ENCODE measurements around the gene UGT2A1. TPM values are rescaled to one million over a fixed set of nuclear protein-coding genes. Genes with fewer than 3 reads are reported as not detected.

UGT2A1 gene
- polyA plus RNA-seq, 1 donor from 2014 or later = not detected

DNA sequence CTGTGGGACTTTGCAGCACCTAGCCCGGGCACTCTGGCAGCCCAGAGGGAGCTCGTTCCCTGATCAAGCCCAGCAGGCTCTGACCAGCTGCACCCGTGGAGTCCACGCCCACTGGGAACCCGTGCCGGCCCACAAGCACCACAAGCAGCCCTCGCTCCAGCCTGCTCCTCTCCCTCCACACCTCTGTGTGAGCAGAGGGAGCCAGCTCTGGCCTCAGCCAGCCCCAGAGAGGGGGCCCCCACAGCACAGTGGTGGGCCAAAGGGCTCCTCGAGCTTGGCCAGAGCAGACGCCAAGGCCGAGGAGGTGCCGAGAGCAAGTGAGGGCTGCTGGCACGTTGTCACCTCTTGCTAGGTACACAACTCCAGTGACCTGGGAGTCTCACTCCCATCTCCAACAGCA, 5.1 kb upstream of the UGT2A1 start:
- H2AFZ ChIP-seq (ENCODE audit: low read depth, low read length) = no peak overlapping the region
- H3K27me3 ChIP-seq (ENCODE audit: insufficient read depth, low read depth, low read length) = no peaks in the 10 kb centered on the region
- H3K27ac ChIP-seq (ENCODE audit: low read length) = no peak overlapping the region
- H3K4me2 ChIP-seq (ENCODE audit: low read length) = no peak overlapping the region
- no peaks in the 10 kb centered on the region for H3K36me3 ChIP-seq (ENCODE audit: insufficient read depth, low read length)
- no peak for TF ChIP-seq EP300 (conservative IDR thresholded peaks at IDR 0.05; ENCODE audit: poor library complexity, severe bottlenecking)
- TF ChIP-seq RAD21 (conservative IDR thresholded peaks at IDR 0.05) = no peak
- no peak for TF ChIP-seq EZH2 (IDR thresholded peaks at IDR 0.05; ENCODE audit: borderline replicate concordance, insufficient read depth, low read length, poor library complexity, severe bottlenecking)
- no peak for TF ChIP-seq SMC3 (conservative IDR thresholded peaks at IDR 0.05; ENCODE audit: poor library complexity)
- no peak for TF ChIP-seq MXI1 (conservative IDR thresholded peaks at IDR 0.05; ENCODE audit: poor library complexity, severe bottlenecking)
- no peak for TF ChIP-seq TAF1 (IDR thresholded peaks at IDR 0.05; ENCODE audit: low read depth)
- TF ChIP-seq, protein P1, sequence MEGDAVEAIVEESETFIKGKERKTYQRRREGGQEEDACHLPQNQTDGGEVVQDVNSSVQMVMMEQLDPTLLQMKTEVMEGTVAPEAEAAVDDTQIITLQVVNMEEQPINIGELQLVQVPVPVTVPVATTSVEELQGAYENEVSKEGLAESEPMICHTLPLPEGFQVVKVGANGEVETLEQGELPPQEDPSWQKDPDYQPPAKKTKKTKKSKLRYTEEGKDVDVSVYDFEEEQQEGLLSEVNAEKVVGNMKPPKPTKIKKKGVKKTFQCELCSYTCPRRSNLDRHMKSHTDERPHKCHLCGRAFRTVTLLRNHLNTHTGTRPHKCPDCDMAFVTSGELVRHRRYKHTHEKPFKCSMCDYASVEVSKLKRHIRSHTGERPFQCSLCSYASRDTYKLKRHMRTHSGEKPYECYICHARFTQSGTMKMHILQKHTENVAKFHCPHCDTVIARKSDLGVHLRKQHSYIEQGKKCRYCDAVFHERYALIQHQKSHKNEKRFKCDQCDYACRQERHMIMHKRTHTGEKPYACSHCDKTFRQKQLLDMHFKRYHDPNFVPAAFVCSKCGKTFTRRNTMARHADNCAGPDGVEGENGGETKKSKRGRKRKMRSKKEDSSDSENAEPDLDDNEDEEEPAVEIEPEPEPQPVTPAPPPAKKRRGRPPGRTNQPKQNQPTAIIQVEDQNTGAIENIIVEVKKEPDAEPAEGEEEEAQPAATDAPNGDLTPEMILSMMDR (IDR thresholded peaks at IDR 0.05; ENCODE audit: poor library complexity, severe bottlenecking) = no peak
- no peak for TF ChIP-seq POLR2AphosphoS5 (IDR thresholded peaks at IDR 0.05)
- TF ChIP-seq, protein P2, sequence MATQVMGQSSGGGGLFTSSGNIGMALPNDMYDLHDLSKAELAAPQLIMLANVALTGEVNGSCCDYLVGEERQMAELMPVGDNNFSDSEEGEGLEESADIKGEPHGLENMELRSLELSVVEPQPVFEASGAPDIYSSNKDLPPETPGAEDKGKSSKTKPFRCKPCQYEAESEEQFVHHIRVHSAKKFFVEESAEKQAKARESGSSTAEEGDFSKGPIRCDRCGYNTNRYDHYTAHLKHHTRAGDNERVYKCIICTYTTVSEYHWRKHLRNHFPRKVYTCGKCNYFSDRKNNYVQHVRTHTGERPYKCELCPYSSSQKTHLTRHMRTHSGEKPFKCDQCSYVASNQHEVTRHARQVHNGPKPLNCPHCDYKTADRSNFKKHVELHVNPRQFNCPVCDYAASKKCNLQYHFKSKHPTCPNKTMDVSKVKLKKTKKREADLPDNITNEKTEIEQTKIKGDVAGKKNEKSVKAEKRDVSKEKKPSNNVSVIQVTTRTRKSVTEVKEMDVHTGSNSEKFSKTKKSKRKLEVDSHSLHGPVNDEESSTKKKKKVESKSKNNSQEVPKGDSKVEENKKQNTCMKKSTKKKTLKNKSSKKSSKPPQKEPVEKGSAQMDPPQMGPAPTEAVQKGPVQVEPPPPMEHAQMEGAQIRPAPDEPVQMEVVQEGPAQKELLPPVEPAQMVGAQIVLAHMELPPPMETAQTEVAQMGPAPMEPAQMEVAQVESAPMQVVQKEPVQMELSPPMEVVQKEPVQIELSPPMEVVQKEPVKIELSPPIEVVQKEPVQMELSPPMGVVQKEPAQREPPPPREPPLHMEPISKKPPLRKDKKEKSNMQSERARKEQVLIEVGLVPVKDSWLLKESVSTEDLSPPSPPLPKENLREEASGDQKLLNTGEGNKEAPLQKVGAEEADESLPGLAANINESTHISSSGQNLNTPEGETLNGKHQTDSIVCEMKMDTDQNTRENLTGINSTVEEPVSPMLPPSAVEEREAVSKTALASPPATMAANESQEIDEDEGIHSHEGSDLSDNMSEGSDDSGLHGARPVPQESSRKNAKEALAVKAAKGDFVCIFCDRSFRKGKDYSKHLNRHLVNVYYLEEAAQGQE (IDR thresholded peaks at IDR 0.05; ENCODE audit: borderline replicate concordance) = no peak
- no peaks in the 10 kb centered on the region for H3K9me3 ChIP-seq (ENCODE audit: low read length)
- H3K79me2 ChIP-seq (replicated peaks; ENCODE audit: insufficient read depth, low read length) = no peaks in the 10 kb centered on the region
- no peak overlapping the region for H3K9ac ChIP-seq (ENCODE audit: low read length)
- H4K20me1 ChIP-seq (ENCODE audit: insufficient read depth) = no peaks in the 10 kb centered on the region
- no peak overlapping the region for H3K4me3 ChIP-seq (ENCODE audit: low read length)
- no peaks in the 10 kb centered on the region for H3K9me2 ChIP-seq (ENCODE audit: insufficient read depth, low read length)
- H3F3A ChIP-seq (ENCODE audit: insufficient read depth, low read length, poor library complexity, severe bottlenecking) = no peaks in the 10 kb centered on the region

DNA sequence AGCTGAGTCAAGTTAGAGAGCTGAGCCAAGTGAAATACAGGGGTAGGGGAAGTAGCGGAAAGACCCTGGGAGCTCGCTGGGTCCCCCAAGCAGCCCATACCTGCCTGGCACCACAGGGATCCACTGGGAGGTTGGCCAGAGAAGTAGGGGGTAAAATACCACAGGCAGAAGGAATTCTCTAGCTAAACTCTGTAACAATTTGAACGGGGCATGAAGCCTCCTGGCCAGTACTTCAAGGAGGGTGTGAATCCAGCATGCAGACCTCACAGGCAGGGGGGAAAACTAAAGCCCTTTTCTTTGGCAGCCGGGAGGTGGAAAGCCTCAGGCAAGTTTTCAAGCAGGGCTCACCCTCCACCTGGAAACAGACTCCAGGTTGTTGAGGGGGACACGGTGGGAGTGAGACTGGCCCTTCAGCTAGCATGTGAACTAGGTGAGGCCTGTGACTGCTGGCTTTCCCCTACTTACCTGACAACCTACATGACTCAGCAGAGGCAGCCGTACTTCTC, 3.7 kb upstream of the UGT2A1 start:
- no peak overlapping the region for H2AFZ ChIP-seq (ENCODE audit: low read depth, low read length)
- H3K4me3 ChIP-seq (ENCODE audit: low read length) = no peak overlapping the region
- no peaks in the 10 kb centered on the region for H3K9me2 ChIP-seq (ENCODE audit: insufficient read depth, low read length)
- H3K27ac ChIP-seq (ENCODE audit: low read length) = no peak overlapping the region
- H3F3A ChIP-seq (ENCODE audit: insufficient read depth, low read length, poor library complexity, severe bottlenecking) = no peaks in the 10 kb centered on the region
- H3K4me2 ChIP-seq (ENCODE audit: low read length) = no peak overlapping the region
- H3K27me3 ChIP-seq (ENCODE audit: insufficient read depth, low read depth, low read length) = no peaks in the 10 kb centered on the region
- H3K9ac ChIP-seq (ENCODE audit: low read length) = no peak overlapping the region
- H3K79me2 ChIP-seq (replicated peaks; ENCODE audit: insufficient read depth, low read length) = no peaks in the 10 kb centered on the region
- no peaks in the 10 kb centered on the region for H3K9me3 ChIP-seq (ENCODE audit: low read length)
- H3K36me3 ChIP-seq (ENCODE audit: insufficient read depth, low read length) = no peaks in the 10 kb centered on the region
- H4K20me1 ChIP-seq (ENCODE audit: insufficient read depth) = no peaks in the 10 kb centered on the region
- TF ChIP-seq TAF1 (IDR thresholded peaks at IDR 0.05; ENCODE audit: low read depth) = no peak
- TF ChIP-seq, protein P1 (IDR thresholded peaks at IDR 0.05; ENCODE audit: poor library complexity, severe bottlenecking) = no peak
- no peak for TF ChIP-seq SMC3 (conservative IDR thresholded peaks at IDR 0.05; ENCODE audit: poor library complexity)
- TF ChIP-seq EZH2 (IDR thresholded peaks at IDR 0.05; ENCODE audit: borderline replicate concordance, insufficient read depth, low read length, poor library complexity, severe bottlenecking) = no peak
- TF ChIP-seq MXI1 (conservative IDR thresholded peaks at IDR 0.05; ENCODE audit: poor library complexity, severe bottlenecking) = no peak
- TF ChIP-seq, protein P2 (IDR thresholded peaks at IDR 0.05; ENCODE audit: borderline replicate concordance) = no peak
- no peak for TF ChIP-seq RAD21 (conservative IDR thresholded peaks at IDR 0.05)
